HG02884 (cell line): ENCODE results near the gene VTI1A.
"Not testable (repeated sequence)": the region's sequence is repeated elsewhere in the genome, so short reads cannot be mapped to it uniquely, and the experiment has no call there.

ENCODE experiments used
- ATAC-seq: cut with Tn5 transposase; IDR thresholded peaks from one replicate; pipeline ENCODE4 v1.9.1; 2021; ENCODE audit warnings: mild to moderate bottlenecking, moderate library complexity; ENCODE audit not compliant: unreplicated experiment

Gene VTI1A

GRCh38 chr10:112538168-112538567 lies 91.2 kb downstream of the VTI1A start:
- no peak for ATAC-seq

GRCh38 chr10:112539340-112539739 lies 92.3 kb downstream of the VTI1A start:
- ATAC-seq = no peak

- not testable (repeated sequence) for ATAC-seq
Observed at GRCh38 chr10:112542823-112543222, 95.8 kb downstream of the VTI1A start.

GRCh38 chr10:112546474-112546873 lies 99.5 kb downstream of the VTI1A start:
- no peak for ATAC-seq

- no peak for ATAC-seq
Observed at GRCh38 chr10:112548535-112549276, 101.7 kb downstream of the VTI1A start.

- no peak for ATAC-seq
Observed at GRCh38 chr10:112552593-112553110, 105.6 kb downstream of the VTI1A start.

GRCh38 chr10:112553315-112553714 lies 106.3 kb downstream of the VTI1A start:
- ATAC-seq = no peak

- ATAC-seq = no peak
Observed at GRCh38 chr10:112554263-112554662, 107.2 kb downstream of the VTI1A start.

GRCh38 chr10:112557197-112557596 lies 110.2 kb downstream of the VTI1A start:
- no peak for ATAC-seq

- no peak for ATAC-seq
Observed at GRCh38 chr10:112558476-112559142, 111.6 kb downstream of the VTI1A start.

GRCh38 chr10:112559349-112559748 lies 112.3 kb downstream of the VTI1A start:
- ATAC-seq = no peak

- ATAC-seq = no peak
Observed at GRCh38 chr10:112562122-112562521, 115.1 kb downstream of the VTI1A start.

GRCh38 chr10:112562809-112563663 lies 116.0 kb downstream of the VTI1A start:
- ATAC-seq = no peak

- no peak for ATAC-seq
Observed at GRCh38 chr10:112564337-112564736, 117.3 kb downstream of the VTI1A start.

- ATAC-seq = no peak
Observed at GRCh38 chr10:112565434-112566053, 118.5 kb downstream of the VTI1A start.

GRCh38 chr10:112570585-112570984 lies 123.6 kb downstream of the VTI1A start:
- no peak for ATAC-seq

- ATAC-seq = no peak
Observed at GRCh38 chr10:112579578-112579977, 132.6 kb downstream of the VTI1A start.

- ATAC-seq = no peak
Observed at GRCh38 chr10:112580267-112580666, 133.3 kb downstream of the VTI1A start.

GRCh38 chr10:112581921-112582320 lies 134.9 kb downstream of the VTI1A start:
- ATAC-seq = no peak

GRCh38 chr10:112583236-112583939 lies 136.4 kb downstream of the VTI1A start:
- no peak for ATAC-seq
